PC-9 (cell line): ENCODE measurements around the gene CACNA2D1.

Experiments used
- EZH2 ChIP-seq: fragments of 200-600 bp; sonication (generic); IDR thresholded peaks from 2 replicates; pipeline ENCODE4 v1.8.0; 2017; ENCODE audit warnings: antibody characterized with exemption, low read depth
- TF ChIP-seq, protein P1 (sequence below): fragments of 200-600 bp; sonication (generic); conservative IDR thresholded peaks from 2 replicates; pipeline ENCODE4 v1.6.1; 2017; ENCODE audit warnings: mixed run types, antibody characterized with exemption, mild to moderate bottlenecking, moderate library complexity

DNA sequence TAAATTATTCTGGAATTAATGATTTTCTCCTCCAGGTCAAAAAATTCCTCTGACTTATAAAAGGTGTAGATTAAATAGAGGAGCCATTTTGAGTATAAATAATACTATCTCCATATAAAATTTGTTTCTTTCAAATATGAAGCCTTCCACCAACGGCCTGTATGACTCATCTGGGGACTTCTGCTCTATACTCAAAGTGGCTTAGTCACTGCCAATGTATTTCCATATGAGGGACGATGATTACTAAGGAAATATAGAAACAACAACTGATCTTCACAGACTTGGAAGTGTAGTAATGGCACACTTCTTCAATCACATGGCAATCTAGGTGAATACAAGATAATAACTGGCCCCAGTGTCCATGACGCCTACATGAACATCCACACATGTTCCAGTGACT lies 338.1 kb downstream of the CACNA2D1 start:
- TF ChIP-seq, protein P1, sequence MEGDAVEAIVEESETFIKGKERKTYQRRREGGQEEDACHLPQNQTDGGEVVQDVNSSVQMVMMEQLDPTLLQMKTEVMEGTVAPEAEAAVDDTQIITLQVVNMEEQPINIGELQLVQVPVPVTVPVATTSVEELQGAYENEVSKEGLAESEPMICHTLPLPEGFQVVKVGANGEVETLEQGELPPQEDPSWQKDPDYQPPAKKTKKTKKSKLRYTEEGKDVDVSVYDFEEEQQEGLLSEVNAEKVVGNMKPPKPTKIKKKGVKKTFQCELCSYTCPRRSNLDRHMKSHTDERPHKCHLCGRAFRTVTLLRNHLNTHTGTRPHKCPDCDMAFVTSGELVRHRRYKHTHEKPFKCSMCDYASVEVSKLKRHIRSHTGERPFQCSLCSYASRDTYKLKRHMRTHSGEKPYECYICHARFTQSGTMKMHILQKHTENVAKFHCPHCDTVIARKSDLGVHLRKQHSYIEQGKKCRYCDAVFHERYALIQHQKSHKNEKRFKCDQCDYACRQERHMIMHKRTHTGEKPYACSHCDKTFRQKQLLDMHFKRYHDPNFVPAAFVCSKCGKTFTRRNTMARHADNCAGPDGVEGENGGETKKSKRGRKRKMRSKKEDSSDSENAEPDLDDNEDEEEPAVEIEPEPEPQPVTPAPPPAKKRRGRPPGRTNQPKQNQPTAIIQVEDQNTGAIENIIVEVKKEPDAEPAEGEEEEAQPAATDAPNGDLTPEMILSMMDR, result no peak
- no peak for TF ChIP-seq EZH2
